Activated CD8-positive, alpha-beta memory T cell treated with anti-CD3 and anti-CD28 coated beads for 36 hours (primary cell): ENCODE data around the gene DERA. TPM values are rescaled to one million over a fixed set of nuclear protein-coding genes. Genes with fewer than 3 reads are reported as not detected.
"Not testable (repeated sequence)": the region's sequence is repeated elsewhere in the genome, so short reads cannot be mapped to it uniquely, and the experiment has no call there.

Experiments used
- CTCF ChIA-PET: fragments of 350-600 bp; sonication (Branson Sonifier 250); formaldehyde crosslinking; loops from one replicate; lab custom pipeline; 2021; ENCODE audit warnings: antibody characterized with exemption; lab: Charles Lee
- POLR2A ChIA-PET: fragments of 350-600 bp; sonication (Branson Sonifier 250); formaldehyde crosslinking; loops from one replicate; lab custom pipeline; 2021; ENCODE audit warnings: antibody characterized with exemption; lab: Charles Lee
- total RNA-seq, 2 experiments: library from RNA; stranded (reverse); gene quantifications; one replicate each; pipeline ENCODE4 v1.2.3, GENCODE V29; 2021

Gene DERA
- total RNA-seq = 10 to 100 TPM; 25.3 to 27.0 TPM

DNA sequence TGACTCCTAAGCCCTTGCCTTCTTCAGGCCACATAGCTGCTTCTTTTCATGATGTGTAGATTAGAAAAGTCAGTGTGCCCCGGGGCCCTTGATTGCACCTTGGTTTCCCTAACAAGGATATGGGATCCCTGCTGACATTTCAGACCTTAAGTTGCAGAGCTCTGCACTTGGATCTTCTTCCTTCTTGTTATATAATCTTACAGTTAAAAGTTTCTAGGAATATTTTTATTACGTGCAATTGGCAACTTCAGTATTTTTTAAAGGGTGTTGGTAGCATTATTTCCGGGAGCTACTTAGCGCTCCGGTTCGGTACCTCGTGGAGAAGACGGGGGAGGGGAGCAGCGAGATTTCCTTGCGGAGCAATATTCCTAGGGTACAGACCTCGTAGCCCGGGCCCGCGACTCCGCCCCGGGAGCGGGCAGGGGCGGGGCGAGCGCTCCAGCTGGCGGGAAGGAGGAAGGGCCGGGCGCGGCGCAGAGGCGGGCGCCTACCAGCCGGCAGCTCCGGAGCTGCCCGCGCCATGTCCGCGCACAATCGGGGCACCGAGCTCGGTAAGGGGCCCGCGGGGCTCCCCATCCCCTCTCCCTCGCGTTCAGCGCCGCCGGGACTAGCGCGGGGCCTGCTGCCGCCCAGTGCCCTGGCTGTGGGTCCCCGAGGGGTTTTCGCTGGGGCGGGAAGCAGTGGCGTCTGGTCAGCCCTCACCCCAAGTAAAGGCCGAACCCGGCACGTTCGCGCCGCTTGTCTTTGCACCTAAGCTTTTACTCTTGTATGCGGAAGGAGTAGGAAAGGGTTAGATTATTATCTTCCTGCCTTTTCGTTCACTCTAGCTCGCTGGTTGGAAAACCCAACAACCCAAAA is at the start of gene DERA:
DERA (plus strand) TSS at position 469 of the 858 bp plus-strand sequence; CDS start at position 521, 52 bp downstream.
- POLR2A ChIA-PET = interaction anchor here (0.6 to 1.2 kb wide), 2 partner anchors 29 to 141 kb away, joined by 4 to 5 read pairs; partner anchors contain the start of gene STRAP

DNA sequence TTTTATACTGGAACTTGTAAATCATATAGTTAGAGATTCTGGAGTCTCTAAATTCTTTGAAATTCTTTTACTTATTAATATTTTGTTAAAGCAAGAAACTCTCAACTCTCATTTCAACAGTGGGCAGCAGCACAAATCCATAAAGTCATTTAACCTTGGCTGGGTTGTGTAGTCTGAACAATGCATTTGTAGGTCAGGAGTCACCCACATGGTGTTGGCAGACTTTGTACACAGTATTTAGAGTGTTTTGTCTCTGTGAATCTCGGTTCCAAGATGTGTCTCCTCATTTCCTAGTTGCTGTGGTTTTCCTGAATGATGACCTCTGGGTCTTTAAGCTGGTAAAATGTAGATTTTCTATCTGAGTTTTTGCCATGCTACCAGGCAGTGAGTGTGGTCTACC is 49.7 kb upstream of the DERA start:
- CTCF ChIA-PET = interaction anchor here (0.7 to 1.4 kb wide), 2 partner anchors 7 to 271 kb away, joined by 3 to 4 read pairs; no protein-coding TSS in a partner anchor

More for the DNA sequence above, at the start of gene DERA:
- CTCF ChIA-PET = interaction anchor here (0.6 to 2.4 kb wide), 3 partner anchors 10 to 68 kb away, joined by 3 to 14 read pairs (median 4); no protein-coding TSS in a partner anchor

DNA sequence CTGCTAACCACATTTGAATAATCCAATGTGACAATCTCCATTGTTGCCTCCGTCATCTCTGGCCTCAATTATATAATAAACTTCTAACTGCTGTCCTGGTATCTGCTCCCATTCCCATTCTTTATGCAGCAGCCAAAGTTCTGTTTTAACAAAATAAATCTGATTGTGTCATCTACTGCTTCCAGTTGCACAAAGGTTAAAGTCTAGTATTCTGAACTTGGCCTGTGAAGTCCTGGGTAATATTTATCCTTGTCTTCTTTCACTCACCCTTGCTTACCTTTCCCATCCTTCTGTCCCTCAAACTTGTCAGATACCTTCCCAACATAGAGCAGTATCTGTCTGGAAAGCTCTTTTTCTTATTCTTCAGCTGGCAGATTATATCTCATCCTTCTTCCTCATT is 48.3 kb upstream of the DERA start:
- ChIA-PET CTCF (no interaction called here), POLR2A (no interaction called here)

More for the DNA sequence above, 49.7 kb upstream of the DERA start:
- POLR2A ChIA-PET = no interaction called here

DNA sequence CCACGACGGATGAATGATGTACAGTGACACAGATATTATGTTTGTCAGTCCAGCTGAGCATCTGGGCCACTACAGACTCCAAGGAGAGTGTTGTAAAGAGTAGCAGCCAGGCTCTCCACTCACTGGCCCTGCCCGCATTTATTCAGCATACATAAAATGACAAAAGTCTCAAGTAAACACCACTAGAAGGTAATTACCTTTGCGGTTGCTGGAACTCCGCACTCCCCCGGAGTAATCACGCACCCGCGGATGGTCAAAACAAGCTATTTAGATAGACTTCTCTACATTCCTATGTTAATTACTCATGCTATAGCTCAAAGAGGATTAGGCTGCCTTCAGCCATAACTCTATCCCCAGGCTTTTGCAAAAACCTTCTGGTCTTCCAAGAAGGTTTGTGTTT is 47.8 kb upstream of the DERA start:
- ChIA-PET POLR2A (no interaction called here), CTCF (interaction anchor here (1.0 to 1.1 kb wide), 2 partner anchors 10 to 273 kb away, joined by 4 read pairs; no protein-coding TSS in a partner anchor)

DNA sequence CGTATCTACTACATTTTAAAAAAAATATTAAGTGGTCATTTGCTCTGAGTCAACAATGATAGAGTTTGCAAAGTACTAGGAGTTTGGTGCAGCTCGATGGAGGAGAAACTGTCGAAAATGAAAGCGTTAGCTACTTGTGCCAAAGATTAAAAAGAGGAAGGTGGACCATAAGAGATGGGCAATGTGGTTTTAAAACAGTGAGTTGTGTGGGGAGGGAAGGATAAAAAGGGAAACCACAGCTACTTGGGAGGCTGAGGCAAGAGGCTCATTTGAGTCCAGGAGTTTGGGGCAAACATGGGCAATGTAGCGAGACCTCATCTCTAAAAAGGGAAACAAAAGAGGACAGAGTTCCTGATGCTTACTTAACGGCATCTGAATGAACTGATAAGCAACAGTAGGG is 47.1 kb upstream of the DERA start:
- ChIA-PET POLR2A (no interaction called here), CTCF (interaction anchor here (1.0 to 1.1 kb wide), 2 partner anchors 9 to 274 kb away, joined by 4 read pairs; no protein-coding TSS in a partner anchor)

DNA sequence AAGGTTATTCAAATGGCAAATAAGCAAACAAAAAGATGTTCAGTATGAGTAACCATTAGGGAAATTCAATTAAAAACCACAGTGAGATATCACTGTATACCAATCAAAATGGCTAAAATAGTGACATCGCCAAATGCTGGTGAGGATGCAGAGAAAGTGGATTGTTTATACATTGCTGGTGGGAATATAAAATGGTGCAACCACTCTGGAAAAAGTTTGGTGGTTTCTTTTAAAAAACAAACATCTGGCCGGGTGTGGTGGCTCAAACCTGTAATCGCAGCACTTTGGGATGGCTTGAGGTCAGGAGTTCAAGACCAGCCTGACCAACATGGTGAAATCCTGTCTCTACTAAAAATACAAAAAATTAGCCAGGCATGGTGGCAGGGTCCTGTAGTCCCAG is 42.9 kb upstream of the DERA start:
- POLR2A ChIA-PET = no interaction called here
- CTCF ChIA-PET = interaction anchor here (0.6 kb wide), 1 partner anchor 129 kb away, joined by 3 read pairs; no protein-coding TSS in a partner anchor

DNA sequence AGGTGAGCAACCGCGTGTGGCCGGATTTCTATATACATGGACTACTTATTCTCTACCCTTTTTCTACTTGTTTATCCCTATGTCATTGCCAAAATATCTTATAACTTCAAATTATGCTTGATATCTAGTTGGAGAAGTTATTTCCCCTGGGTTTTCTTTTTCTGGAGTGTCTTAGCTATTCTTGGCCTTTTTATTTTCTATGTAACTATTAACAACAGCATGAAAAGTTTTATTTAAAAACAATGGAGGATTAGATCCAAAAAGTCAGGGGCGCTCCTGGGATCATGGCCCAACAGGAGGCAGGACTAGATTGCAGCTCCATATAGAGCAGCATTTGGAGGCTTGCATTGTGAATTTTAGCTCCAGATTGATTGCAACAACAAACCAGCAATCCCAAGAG is 37.6 kb upstream of the DERA start:
- POLR2A ChIA-PET = no interaction called here
- CTCF ChIA-PET = interaction anchor here (0.7 to 0.9 kb wide), 2 partner anchors 10 to 98 kb away, joined by 3 to 4 read pairs; no protein-coding TSS in a partner anchor

DNA sequence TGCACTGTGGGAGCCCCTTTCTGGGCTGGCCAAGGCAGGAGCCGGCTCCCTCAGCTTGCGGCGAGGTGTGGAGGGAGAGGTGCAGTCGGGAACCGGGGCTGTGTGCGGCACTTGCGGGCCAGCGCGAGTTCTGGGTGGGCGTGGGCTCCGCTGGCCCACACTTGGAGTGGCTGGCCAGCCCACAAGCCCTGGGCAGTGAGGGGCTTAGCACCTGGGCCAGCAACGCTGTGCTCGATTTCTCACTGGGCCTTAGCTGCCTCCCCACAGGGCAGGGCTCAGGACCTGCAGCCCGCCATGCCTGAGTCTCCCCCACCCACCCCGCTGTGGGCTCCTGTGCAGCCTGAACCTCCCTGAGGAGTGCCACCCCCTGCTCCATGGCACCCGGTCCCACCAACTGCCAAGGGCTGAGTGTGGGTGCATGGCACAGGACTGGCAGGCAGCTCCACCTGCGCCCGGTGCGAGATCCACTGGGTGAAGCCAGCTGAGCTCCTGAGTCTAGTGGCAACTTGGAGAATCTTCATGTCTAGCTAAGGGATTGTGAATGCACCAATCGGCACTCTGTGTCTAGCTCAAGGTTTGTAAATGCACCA is 36.5 kb upstream of the DERA start:
- POLR2A ChIA-PET, CTCF ChIA-PET: not testable (repeated sequence)

DNA sequence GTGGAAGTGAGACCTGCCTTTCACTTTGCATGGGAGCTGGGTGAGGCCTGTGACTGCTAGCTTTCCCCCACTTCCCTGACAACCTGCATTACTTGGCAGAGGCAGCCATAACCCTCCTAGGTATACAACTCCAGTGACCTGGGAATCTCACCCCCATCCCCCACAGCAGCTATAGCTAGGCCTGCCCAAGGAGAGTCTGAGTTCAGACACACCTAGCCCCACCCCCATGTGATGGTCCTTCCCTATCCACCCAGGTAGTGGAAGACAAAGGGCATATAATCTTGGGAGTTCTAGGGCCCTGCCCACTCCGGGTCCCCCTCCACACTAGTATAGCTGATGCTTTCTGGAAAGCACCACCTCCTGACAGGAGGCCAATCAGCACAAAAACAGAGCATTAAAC is 35.3 kb upstream of the DERA start:
- CTCF ChIA-PET = no interaction called here
- POLR2A ChIA-PET = no interaction called here

DNA sequence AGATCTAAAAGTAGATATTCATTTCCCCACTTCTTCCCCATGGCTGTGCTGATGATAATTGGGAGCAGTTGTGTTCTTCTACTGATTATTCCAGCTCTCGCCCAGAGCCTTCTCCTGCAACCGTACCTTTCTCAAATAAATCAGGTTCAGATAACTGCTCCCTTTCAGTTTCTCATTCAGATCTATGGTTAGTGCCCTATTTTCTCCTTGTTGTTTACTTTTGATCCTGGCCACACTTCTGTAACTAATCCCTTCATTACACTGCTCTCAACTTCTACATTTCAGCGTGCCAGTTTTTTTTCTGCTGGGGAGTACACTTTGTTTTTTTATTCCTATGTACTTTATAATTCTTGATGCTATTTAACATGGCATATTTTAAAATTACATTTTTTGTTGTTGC is 31.7 kb upstream of the DERA start:
- POLR2A ChIA-PET = no interaction called here
- CTCF ChIA-PET = no interaction called here

DNA sequence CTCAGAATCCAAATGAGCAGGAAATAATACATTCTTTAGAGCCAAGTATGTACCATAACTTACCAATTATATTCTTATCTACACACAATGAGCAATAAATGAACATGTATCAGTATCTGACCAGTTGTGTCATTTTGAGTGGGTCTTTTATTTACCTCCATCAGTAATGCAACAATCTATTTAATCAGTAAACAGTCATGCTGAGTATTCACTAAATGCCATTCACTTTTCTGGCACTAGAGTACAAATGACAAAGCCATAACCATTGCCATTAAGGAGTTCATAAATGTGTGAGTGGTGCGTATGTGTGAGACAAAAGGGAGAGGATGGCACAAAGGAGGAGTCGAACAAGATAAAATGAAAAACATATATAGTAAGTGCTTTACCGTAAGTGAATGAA is 30.4 kb upstream of the DERA start:
- POLR2A ChIA-PET = no interaction called here
- CTCF ChIA-PET = no interaction called here

DNA sequence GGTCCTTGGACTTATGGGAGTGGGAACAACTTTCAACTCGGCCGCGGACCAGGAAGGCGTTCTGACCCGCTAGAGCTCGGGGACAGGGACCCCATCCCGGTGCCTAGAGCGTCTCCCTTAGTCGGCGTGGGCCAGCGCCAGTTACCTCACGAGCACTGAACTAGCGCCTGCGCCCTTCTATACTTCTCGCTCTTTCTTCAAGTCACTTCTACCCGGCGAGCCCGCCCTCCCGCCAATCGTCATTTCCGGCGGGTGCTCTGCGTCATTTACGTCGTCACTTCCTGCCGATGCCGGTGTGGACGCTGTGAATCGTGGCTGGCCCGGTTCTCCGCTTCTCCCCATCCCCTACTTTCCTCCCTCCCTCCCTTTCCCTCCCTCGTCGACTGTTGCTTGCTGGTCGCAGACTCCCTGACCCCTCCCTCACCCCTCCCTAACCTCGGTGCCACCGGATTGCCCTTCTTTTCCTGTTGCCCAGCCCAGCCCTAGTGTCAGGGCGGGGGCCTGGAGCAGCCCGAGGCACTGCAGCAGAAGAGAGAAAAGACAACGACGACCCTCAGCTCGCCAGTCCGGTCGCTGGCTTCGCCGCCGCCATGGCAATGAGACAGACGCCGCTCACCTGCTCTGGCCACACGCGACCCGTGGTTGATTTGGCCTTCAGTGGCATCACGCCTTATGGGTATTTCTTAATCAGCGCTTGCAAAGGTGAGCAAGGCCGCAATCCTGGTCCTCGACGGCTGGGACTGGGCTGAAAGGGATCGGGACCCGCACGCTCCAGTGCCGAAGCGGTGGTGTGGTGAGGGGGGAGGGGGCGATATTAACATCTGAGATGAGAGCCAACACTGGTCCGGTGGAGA is 28.8 kb upstream of the DERA start, which contains the start of gene STRAP:
STRAP (plus strand) TSS at position 270 of the 854 bp plus-strand sequence; CDS start at position 591, 321 bp downstream.
- ChIA-PET CTCF (interaction anchor here (1.0 to 1.8 kb wide), 2 partner anchors 15 to 17 kb away, joined by 3 to 7 read pairs; no protein-coding TSS in a partner anchor), POLR2A (interaction anchor here (0.6 to 2.3 kb wide), 3 partner anchors 19 to 94 kb away, joined by 4 to 5 read pairs (median 5); partner anchors contain the start of gene DERA)

DNA sequence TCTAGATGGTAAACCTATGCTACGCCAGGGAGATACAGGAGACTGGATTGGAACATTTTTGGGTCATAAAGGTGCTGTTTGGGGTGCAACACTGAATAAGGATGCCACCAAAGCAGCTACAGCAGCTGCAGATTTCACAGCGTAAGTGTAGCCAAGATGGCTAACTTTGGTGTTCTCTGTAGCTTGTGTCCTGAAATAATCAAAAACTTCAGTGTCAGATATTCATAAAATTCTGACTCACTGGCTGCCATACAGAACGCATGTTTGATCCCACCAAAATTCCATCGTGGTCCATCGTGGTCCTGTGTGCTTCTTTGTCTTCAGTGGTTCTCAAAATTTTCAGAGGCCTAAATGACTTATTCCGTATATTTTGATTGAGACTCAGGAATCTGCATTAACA is 27.6 kb upstream of the DERA start:
- ChIA-PET POLR2A (interaction anchor here (2.3 kb wide), 1 partner anchor 28 kb away, joined by 5 read pairs; the partner anchor contains the start of gene DERA), CTCF (interaction anchor here (1.0 to 1.8 kb wide), 2 partner anchors 14 to 16 kb away, joined by 3 to 7 read pairs; no protein-coding TSS in a partner anchor)

DNA sequence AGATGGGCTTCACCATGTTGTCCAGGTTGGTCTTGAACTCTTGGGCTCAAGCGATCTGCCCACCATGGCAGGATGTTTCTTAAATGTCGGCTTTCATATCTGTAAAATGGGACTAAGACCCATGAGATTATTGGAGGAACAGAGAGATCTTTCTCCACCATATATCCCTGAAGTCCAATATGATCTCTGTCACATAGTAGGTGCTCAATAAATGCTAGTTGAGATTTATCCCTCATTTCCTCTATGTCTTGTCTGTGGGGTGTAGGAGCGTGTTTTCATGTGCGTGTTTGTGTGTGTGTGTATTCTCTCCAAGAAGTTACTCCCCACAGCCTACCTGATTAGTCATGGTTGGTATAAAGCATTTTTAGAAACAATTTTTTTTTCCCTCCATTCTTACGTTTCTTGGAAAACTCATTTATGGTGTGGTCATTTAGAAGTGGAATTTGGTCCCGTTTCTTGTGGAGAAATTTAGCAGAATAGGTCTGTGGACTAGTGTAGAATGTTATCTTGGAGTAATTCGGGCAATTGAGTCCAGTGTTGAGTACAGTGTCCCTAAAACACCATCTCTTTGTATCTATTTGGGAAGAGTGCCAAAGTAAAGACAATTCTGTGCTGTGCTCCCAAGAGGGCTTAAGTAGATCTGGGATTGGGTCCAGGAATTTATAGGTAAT is 24.6 kb upstream of the DERA start:
- ChIA-PET POLR2A (no interaction called here), CTCF (no interaction called here)

DNA sequence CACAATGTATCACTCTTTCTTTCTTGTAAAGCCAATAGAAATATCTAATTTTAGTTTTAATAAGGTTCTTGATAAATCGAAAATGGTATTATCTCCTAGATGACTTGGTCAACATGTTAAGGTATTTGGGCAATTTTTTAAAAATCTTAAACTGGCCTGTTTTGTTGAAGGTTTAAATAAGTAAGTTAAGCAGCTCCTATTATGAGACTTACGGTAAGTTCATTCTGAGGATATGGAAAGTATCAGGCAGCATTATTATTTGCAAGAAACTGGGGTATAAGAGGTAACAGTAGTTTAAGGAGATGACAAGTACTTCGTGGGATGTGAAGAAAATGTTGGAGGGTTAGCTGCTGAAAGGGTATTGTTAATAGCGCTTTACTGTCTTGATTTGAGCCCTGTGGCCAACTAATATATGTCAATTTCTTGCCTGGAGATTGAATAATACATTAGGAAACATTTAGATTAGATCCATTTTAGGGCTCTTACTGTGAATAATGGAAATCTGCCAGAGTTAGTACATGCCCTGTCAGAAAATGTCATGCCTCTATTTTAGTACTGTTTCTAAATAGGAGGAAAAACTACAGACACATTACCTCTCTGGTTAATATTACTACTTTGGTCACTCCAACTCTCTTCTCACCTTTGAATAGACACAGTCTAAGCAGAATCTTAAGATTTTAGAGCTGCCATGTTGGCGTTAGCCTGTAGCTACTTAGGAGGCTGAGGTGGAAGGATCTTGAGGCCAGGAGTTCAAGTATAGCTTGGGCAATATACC is 23.9 kb upstream of the DERA start:
- ChIA-PET POLR2A (no interaction called here), CTCF (interaction anchor here (1.4 kb wide), 1 partner anchor 12 kb away, joined by 6 read pairs; no protein-coding TSS in a partner anchor)

DNA sequence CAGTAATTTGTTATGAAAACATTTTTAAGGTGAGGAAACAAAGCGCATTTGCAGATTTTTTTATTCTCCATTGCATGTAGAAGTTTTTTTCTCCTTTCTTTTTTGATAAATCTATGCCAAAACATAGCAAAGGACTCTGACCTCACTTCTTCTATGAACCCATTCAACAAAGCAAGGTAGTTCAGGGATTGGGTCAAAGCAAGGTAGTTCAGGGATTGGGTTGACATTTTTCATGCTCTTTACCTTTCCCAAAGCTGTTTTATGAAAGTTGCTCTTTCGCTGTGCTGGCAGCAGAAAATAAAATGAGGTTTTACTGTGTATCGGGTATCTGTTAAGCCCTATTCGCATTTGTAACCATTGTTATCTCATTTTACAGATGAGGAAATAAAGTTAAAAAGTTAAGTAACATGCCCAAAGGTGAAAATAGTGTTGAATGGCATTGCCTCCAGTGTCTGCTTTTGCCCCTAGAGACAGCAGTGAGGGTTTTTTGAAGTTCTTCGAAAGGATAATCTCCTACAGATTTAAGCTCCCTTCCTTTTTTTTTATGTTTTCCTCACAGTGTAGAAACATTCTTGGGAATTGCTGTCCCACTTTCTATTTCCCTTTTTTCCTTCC is 18.4 kb upstream of the DERA start:
- ChIA-PET POLR2A (no interaction called here), CTCF (interaction anchor here (0.6 kb wide), 1 partner anchor 114 kb away, joined by 3 read pairs; no protein-coding TSS in a partner anchor)

DNA sequence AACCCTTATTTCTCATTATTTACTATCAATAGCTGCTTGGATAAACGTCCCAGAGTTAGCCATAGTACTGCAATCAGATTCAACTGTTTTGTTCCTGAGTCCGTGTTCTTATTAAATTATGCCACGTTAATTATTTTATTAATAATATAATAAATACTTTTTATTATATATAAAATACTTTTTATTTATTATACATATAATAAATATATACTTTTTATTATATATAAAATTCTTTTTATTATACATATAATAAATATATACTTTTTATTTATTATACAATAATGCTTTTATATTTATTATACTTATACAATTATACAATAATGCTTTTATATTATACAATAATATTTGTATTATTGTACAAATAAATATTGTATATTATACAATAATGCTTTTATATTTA is 17.9 kb upstream of the DERA start:
- CTCF ChIA-PET = interaction anchor here (0.6 kb wide), 1 partner anchor 113 kb away, joined by 3 read pairs; no protein-coding TSS in a partner anchor
- POLR2A ChIA-PET = no interaction called here
